Osteoblast (primary cell): ENCODE results near the gene CD14. TPM values are rescaled to one million over a fixed set of nuclear protein-coding genes. Genes with fewer than 3 reads are reported as not detected.

Experiments
- DNase-seq: peaks from one replicate; pipeline ENCODE4 v3.0.0; 2011; ENCODE audit warnings: low spot score, mixed read lengths; ENCODE audit not compliant: insufficient read length; ENCODE audit errors: missing footprints
- H2AFZ ChIP-seq: 2 replicates; pipeline ENCODE4 v1.6.0; 2011; ENCODE audit warnings: mild to moderate bottlenecking, low read length
- H3K27ac ChIP-seq: 2 replicates; pipeline ENCODE4 v1.5.1; 2011; ENCODE audit warnings: mild to moderate bottlenecking, low read depth, low read length, moderate library complexity
- H3K27me3 ChIP-seq: 2 replicates; pipeline ENCODE4 v1.6.0; 2012; ENCODE audit warnings: mild to moderate bottlenecking, control low read depth, inconsistent platforms, low read length, moderate library complexity; ENCODE audit not compliant: insufficient read depth
- H3K36me3 ChIP-seq: 2 replicates; pipeline ENCODE4 v1.5.1; 2011; ENCODE audit warnings: mild to moderate bottlenecking, low read length, control low read depth, moderate library complexity; ENCODE audit not compliant: insufficient read depth
- H3K4me1 ChIP-seq: 2 replicates; pipeline ENCODE4 v1.5.1; 2011; ENCODE audit warnings: mild to moderate bottlenecking, low read length, control low read depth, moderate library complexity; ENCODE audit not compliant: insufficient read depth
- H3K4me2 ChIP-seq: 2 replicates; pipeline ENCODE4 v1.6.0; 2011; ENCODE audit warnings: mild to moderate bottlenecking, low read length; ENCODE audit not compliant: insufficient read depth
- H3K4me3 ChIP-seq: fragments of 200-600 bp; sonication (generic); 3 replicates; pipeline ENCODE4 v1.5.1; 2012; ENCODE audit warnings: mild to moderate bottlenecking, low read length, inconsistent platforms; ENCODE audit not compliant: insufficient read depth
- H3K79me2 ChIP-seq: 2 replicates; pipeline ENCODE4 v1.6.0; 2012; ENCODE audit warnings: mild to moderate bottlenecking, low read length, control low read depth, inconsistent platforms; ENCODE audit not compliant: insufficient read depth
- H3K9me3 ChIP-seq: 2 replicates; pipeline ENCODE4 v1.5.1; 2011; ENCODE audit warnings: low read depth, low read length, control low read depth
- H4K20me1 ChIP-seq: 2 replicates; pipeline ENCODE4 v1.6.0; 2012; ENCODE audit warnings: mild to moderate bottlenecking, low read length, control low read depth; ENCODE audit not compliant: insufficient read depth
- CTCF ChIP-seq: IDR thresholded peaks from 2 replicates; pipeline ENCODE4 v1.5.1; 2011; ENCODE audit warnings: mild to moderate bottlenecking, low read depth, low read length, moderate library complexity; ENCODE audit errors: extremely low read depth
- total RNA-seq: library from RNA; depleted of rRNA; stranded (reverse); fragments of >200 nt; gene quantifications from 2 replicates; pipeline ENCODE4 v1.2.3, GENCODE V29; 2012

The CD14 gene
- total RNA-seq, 1 donor: 4.0 TPM

GRCh38 chr5:140674211-140674610 is 41.2 kb upstream of the CD14 start:
- no peak overlapping the region for H3K27ac ChIP-seq
- no peaks in the 10 kb centered on the region for H3K4me1 ChIP-seq
- H3K27me3 ChIP-seq: no peaks in the 10 kb centered on the region
- TF ChIP-seq CTCF: no peak
- H3K4me3 ChIP-seq: no peak overlapping the region
- H4K20me1 ChIP-seq: no peaks in the 10 kb centered on the region
- no peak overlapping the region for H3K4me2 ChIP-seq
- DNase-seq: peak; percentile 86
- H3K9me3 ChIP-seq: no peaks in the 10 kb centered on the region
- H3K79me2 ChIP-seq: peaks cover 4% of the 10 kb centered on the region
- H2AFZ ChIP-seq: no peak overlapping the region
- peaks cover 69% of the 10 kb centered on the region for H3K36me3 ChIP-seq

GRCh38 chr5:140673187-140673976 is 40.4 kb upstream of the CD14 start, which contains the start of gene DND1:
TSS of gene DND1 (minus strand) at chr5:140673576. CDS start at chr5:140673542, 34 bp downstream.
- no peaks in the 10 kb centered on the region for H3K4me1 ChIP-seq
- TF ChIP-seq CTCF: no peak
- DNase-seq: peak; percentile 84
- peaks cover 71% of the 10 kb centered on the region for H3K36me3 ChIP-seq
- H3K4me3 ChIP-seq: peak within 1 kb of the TSS; percentile 33
- no peaks in the 10 kb centered on the region for H3K27me3 ChIP-seq
- H3K4me2 ChIP-seq: no peak within 1 kb of the TSS
- H4K20me1 ChIP-seq: peaks cover 2% of the 10 kb centered on the region
- H3K9me3 ChIP-seq: no peaks in the 10 kb centered on the region
- no peak within 1 kb of the TSS for H2AFZ ChIP-seq
- no peak within 1 kb of the TSS for H3K27ac ChIP-seq
- H3K79me2 ChIP-seq: peaks cover 9% of the 10 kb centered on the region

GRCh38 chr5:140672455-140673186 is 39.6 kb upstream of the CD14 start:
- Histone ChIP-seq H2AFZ (no peak overlapping the region), H3K36me3 (peaks cover 71% of the 10 kb centered on the region), H3K79me2 (peaks cover 17% of the 10 kb centered on the region), H3K4me3 (peak overlapping the region; percentile 33), H3K27ac (no peak overlapping the region), H4K20me1 (peaks cover 4% of the 10 kb centered on the region), H3K4me2 (no peak overlapping the region), H3K27me3 (no peaks in the 10 kb centered on the region), H3K4me1 (no peaks in the 10 kb centered on the region), H3K9me3 (no peaks in the 10 kb centered on the region)
- TF ChIP-seq CTCF: no peak
- DNase-seq: peak; percentile 86
